K562 (cell line): ENCODE measurements around the gene PNISR. TPM values are rescaled to one million over a fixed set of nuclear protein-coding genes. Genes with fewer than 3 reads are reported as not detected.

Source experiments
- ELF1 ChIP-seq: fragments of 200-800 bp; sonication (Bioruptor generic); IDR thresholded peaks from 2 replicates; pipeline ENCODE4 v1.6.1; 2016; ENCODE audit warnings: missing genetic modification characterization, missing compliant biosample characterization
- LEF1 ChIP-seq: fragments of 450-650 bp; IDR thresholded peaks from 2 replicates; pipeline ENCODE4 v1.6.1; 2016; ENCODE audit warnings: mild to moderate bottlenecking
- MEF2A ChIP-seq: IDR thresholded peaks from 2 replicates; pipeline ENCODE4 v1.6.1; 2011; ENCODE audit warnings: low read depth, mild to moderate bottlenecking, low read length, moderate library complexity; ENCODE audit not compliant: control insufficient read depth
- NUFIP1 ChIP-seq: fragments of 450-650 bp; IDR thresholded peaks from 2 replicates; pipeline ENCODE4 v1.6.1; 2018; ENCODE audit not compliant: partially characterized antibody
- PML ChIP-seq: IDR thresholded peaks from 2 replicates; pipeline ENCODE4 v1.6.1; 2012; ENCODE audit warnings: low read length, inconsistent platforms
- SAFB ChIP-seq: fragments of 200-400 bp; formaldehyde crosslinking; IDR thresholded peaks from 2 replicates; pipeline ENCODE4 v1.6.1; 2017; ENCODE audit warnings: low read depth, low read length, borderline replicate concordance
- XRCC4 ChIP-seq: IDR thresholded peaks from one replicate; pipeline ENCODE4 v1.6.1; 2011; ENCODE audit not compliant: insufficient read depth, insufficient read length; ENCODE audit errors: extremely low read depth
- ZC3H4 ChIP-seq: sonication (generic); formaldehyde crosslinking; IDR thresholded peaks from 2 replicates; pipeline ENCODE4 v1.9.0; 2021; ENCODE audit warnings: missing genetic modification reagents, borderline replicate concordance
- ZNF217 ChIP-seq: sonication (generic); formaldehyde crosslinking; IDR thresholded peaks from 2 replicates; pipeline ENCODE4 v1.8.0; 2022; ENCODE audit warnings: mild to moderate bottlenecking, missing genetic modification reagents
- polyA plus RNA-seq, 8 experiments: library from polyadenylated mRNA; depleted of rRNA in 4 of 8; stranded (reverse) in 5 of 8; unstranded in 3 of 8; fragments of >200 nt; fragmentation: Nextera tagmentation in 2 of 8; fragmentation: Illumina TruSeq in 1 of 8; extraction: Ambion mirVana in 2 of 8; extraction: Trizol in 1 of 8; gene quantifications; 2 replicates each; pipeline versions ENCODE4 v1.2.1 to v1.2.3, GENCODE V29; 2011 to 2014; ENCODE audit warnings: inconsistent platforms in 1 of 8, missing spikeins in 1 of 8
- total RNA-seq, 7 experiments: library from RNA; depleted of rRNA in 6 of 7; stranded (reverse); fragments of >200 nt in 6 of 7; fragmentation: Illumina TruSeq in 2 of 7; extraction: Trizol in 2 of 7; gene quantifications; 2 replicates each; pipeline versions ENCODE4 v1.2.1 to v1.2.3, GENCODE V29; 2011 to 2021; ENCODE audit warnings: low replicate concordance in 1 of 7
- TF ChIP-seq, protein P1 (sequence below): sonication (generic); formaldehyde crosslinking; IDR thresholded peaks from 2 replicates; pipeline ENCODE4 v1.8.0; 2023; ENCODE audit warnings: mild to moderate bottlenecking, missing genetic modification reagents
- TF ChIP-seq, protein P2 (sequence below): fragments of 450-650 bp; IDR thresholded peaks from 2 replicates; pipeline ENCODE4 v1.6.1; 2017; ENCODE audit warnings: mild to moderate bottlenecking, moderate library complexity
- TF ChIP-seq, protein P3 (sequence below), 2 experiments: fragments of 200-800 bp in 1 of 2; sonication (Bioruptor generic) in 1 of 2; sonication (generic) in 1 of 2; formaldehyde crosslinking in 1 of 2; IDR thresholded peaks in 1 of 2; conservative IDR thresholded peaks in 1 of 2; 2 replicates each; pipeline versions ENCODE4 v1.5.0 to v1.6.1; 2016 to 2020; ENCODE audit warnings: missing compliant biosample characterization in 1 of 2, missing genetic modification characterization in 1 of 2, missing genetic modification reagents in 1 of 2
- TF ChIP-seq, protein P4 (sequence below): fragments of 250-450 bp; sonication (Bioruptor Pico); IDR thresholded peaks from 2 replicates; pipeline ENCODE4 v1.9.0; 2021; ENCODE audit warnings: mild to moderate bottlenecking, inconsistent platforms
- TF ChIP-seq, protein P5 (sequence below): fragments of 450-650 bp; IDR thresholded peaks from 2 replicates; pipeline ENCODE4 v1.6.1; 2016
- TF ChIP-seq, protein P6 (sequence below): fragments of 450-650 bp; formaldehyde crosslinking; IDR thresholded peaks from 2 replicates; pipeline ENCODE4 v1.4.0; 2022; ENCODE audit warnings: mild to moderate bottlenecking, moderate library complexity
- TF ChIP-seq, protein P7 (sequence below): fragments of 250-450 bp; sonication (Bioruptor Pico); IDR thresholded peaks from 2 replicates; pipeline ENCODE4 v1.4.0; 2020; ENCODE audit warnings: borderline replicate concordance

PNISR gene
- total and polyA plus RNA-seq, 9 of the 15 experiments (the other 6 are each of a cell fraction or from before 2014, with no cell fraction given), result 97.4 to 206 (median 131) TPM

DNA sequence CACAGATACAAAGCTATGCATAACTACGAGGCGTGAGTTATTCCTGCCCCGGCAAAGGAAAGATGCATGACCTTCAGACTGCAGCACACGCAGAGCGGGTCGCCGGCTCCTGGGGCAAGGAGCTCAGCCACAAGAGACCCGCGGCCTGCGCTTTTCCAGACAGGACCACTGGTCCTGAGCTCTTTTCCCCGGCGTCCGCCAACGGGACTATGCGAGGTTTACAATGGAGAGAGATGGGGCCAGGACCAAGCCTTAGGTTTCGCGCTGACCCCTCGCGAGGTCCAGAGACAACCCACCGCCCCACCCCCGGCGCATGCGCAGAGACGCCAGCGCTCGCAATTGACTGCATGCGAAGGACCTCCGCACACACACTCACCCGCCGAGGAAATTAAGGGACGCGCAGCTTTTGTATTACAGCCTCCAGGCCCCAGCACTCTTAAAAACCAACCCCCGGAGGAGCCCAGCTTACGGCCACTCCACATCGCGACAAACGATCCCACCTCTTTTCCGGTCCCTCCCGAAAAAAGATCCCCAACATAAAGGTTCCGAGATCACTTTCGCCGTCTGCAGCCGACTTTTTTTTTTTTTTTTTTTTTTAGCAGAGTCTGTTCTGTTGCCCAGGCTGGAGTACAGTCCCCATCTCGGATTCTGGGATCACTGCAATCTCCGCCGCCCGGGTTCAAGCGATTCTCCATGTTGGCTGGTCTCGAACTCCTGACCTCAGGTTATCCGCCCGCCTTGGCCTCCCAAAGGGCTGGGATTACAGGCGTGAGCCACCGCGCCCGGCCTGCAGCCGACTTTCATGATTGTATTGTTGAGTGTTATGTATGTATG, 31.2 kb downstream of the PNISR start, which contains the start of gene COQ3 (continued):
- TF ChIP-seq, protein P1, sequence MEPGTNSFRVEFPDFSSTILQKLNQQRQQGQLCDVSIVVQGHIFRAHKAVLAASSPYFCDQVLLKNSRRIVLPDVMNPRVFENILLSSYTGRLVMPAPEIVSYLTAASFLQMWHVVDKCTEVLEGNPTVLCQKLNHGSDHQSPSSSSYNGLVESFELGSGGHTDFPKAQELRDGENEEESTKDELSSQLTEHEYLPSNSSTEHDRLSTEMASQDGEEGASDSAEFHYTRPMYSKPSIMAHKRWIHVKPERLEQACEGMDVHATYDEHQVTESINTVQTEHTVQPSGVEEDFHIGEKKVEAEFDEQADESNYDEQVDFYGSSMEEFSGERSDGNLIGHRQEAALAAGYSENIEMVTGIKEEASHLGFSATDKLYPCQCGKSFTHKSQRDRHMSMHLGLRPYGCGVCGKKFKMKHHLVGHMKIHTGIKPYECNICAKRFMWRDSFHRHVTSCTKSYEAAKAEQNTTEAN, result no peak
- TF ChIP-seq, protein P2, sequence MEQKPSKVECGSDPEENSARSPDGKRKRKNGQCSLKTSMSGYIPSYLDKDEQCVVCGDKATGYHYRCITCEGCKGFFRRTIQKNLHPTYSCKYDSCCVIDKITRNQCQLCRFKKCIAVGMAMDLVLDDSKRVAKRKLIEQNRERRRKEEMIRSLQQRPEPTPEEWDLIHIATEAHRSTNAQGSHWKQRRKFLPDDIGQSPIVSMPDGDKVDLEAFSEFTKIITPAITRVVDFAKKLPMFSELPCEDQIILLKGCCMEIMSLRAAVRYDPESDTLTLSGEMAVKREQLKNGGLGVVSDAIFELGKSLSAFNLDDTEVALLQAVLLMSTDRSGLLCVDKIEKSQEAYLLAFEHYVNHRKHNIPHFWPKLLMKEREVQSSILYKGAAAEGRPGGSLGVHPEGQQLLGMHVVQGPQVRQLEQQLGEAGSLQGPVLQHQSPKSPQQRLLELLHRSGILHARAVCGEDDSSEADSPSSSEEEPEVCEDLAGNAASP, result no peak
- TF ChIP-seq SAFB, result no peak
- no peak for TF ChIP-seq ZNF217 (CRISPR knock-in tag)
- no peak for TF ChIP-seq LEF1
- no peak for TF ChIP-seq MEF2A
- no peak for TF ChIP-seq NUFIP1
- TF ChIP-seq, protein P3, sequence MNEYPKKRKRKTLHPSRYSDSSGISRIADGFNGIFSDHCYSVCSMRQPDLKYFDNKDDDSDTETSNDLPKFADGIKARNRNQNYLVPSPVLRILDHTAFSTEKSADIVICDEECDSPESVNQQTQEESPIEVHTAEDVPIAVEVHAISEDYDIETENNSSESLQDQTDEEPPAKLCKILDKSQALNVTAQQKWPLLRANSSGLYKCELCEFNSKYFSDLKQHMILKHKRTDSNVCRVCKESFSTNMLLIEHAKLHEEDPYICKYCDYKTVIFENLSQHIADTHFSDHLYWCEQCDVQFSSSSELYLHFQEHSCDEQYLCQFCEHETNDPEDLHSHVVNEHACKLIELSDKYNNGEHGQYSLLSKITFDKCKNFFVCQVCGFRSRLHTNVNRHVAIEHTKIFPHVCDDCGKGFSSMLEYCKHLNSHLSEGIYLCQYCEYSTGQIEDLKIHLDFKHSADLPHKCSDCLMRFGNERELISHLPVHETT (CRISPR knock-in tag; conservative IDR thresholded peaks at IDR 0.05 in 1 of 2, IDR thresholded peaks at IDR 0.05 in 1 of 2), result no peak
- TF ChIP-seq, protein P4, sequence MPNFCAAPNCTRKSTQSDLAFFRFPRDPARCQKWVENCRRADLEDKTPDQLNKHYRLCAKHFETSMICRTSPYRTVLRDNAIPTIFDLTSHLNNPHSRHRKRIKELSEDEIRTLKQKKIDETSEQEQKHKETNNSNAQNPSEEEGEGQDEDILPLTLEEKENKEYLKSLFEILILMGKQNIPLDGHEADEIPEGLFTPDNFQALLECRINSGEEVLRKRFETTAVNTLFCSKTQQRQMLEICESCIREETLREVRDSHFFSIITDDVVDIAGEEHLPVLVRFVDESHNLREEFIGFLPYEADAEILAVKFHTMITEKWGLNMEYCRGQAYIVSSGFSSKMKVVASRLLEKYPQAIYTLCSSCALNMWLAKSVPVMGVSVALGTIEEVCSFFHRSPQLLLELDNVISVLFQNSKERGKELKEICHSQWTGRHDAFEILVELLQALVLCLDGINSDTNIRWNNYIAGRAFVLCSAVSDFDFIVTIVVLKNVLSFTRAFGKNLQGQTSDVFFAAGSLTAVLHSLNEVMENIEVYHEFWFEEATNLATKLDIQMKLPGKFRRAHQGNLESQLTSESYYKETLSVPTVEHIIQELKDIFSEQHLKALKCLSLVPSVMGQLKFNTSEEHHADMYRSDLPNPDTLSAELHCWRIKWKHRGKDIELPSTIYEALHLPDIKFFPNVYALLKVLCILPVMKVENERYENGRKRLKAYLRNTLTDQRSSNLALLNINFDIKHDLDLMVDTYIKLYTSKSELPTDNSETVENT, result no peak
- peak; percentile 37; the same call in 1 of the 2 replicates for TF ChIP-seq ELF1
- TF ChIP-seq, protein P5, sequence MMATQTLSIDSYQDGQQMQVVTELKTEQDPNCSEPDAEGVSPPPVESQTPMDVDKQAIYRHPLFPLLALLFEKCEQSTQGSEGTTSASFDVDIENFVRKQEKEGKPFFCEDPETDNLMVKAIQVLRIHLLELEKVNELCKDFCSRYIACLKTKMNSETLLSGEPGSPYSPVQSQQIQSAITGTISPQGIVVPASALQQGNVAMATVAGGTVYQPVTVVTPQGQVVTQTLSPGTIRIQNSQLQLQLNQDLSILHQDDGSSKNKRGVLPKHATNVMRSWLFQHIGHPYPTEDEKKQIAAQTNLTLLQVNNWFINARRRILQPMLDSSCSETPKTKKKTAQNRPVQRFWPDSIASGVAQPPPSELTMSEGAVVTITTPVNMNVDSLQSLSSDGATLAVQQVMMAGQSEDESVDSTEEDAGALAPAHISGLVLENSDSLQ, result no peak
- TF ChIP-seq, protein P6, sequence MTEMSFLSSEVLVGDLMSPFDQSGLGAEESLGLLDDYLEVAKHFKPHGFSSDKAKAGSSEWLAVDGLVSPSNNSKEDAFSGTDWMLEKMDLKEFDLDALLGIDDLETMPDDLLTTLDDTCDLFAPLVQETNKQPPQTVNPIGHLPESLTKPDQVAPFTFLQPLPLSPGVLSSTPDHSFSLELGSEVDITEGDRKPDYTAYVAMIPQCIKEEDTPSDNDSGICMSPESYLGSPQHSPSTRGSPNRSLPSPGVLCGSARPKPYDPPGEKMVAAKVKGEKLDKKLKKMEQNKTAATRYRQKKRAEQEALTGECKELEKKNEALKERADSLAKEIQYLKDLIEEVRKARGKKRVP (CRISPR knock-in tag), result 0 out of 2 replicates have a peak, but pooled peaks have one; percentile 22
- no peak for TF ChIP-seq XRCC4
- peak; percentile 66 for TF ChIP-seq PML
- TF ChIP-seq, protein P7, sequence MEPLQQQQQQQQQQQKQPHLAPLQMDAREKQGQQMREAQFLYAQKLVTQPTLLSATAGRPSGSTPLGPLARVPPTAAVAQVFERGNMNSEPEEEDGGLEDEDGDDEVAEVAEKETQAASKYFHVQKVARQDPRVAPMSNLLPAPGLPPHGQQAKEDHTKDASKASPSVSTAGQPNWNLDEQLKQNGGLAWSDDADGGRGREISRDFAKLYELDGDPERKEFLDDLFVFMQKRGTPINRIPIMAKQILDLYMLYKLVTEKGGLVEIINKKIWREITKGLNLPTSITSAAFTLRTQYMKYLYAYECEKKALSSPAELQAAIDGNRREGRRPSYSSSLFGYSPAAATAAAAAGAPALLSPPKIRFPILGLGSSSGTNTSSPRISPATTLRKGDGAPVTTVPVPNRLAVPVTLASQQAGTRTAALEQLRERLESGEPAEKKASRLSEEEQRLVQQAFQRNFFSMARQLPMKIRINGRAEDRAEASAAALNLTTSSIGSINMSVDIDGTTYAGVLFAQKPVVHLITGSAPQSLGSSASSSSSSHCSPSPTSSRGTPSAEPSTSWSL (CRISPR knock-in tag), result no peak
- no peak for TF ChIP-seq ZC3H4 (CRISPR knock-in tag)
